Adrenal gland (tissue), 5 donors: ENCODE data around the gene MVD.

Source experiments
- CTCF ChIP-seq, 6 experiments: fragments of 450-650 bp in 4 of 6; fragments of 200-600 bp in 2 of 6; sonication (generic) in 1 of 6; IDR thresholded peaks; 1 replicate in 5 of 6; 2 replicates in 1 of 6; pipeline versions ENCODE4 v1.5.1 to v1.8.0; 2016 to 2021; ENCODE audit warnings: antibody characterized with exemption in 6 of 6, mild to moderate bottlenecking in 2 of 6, moderate library complexity in 1 of 6
- POLR2A ChIP-seq, 2 donors: fragments of 450-650 bp; IDR thresholded peaks; one replicate each; pipeline ENCODE4 v1.6.1; 2017; ENCODE audit warnings: antibody characterized with exemption in 2 of 2, mild to moderate bottlenecking in 2 of 2, moderate library complexity in 1 of 2
- donor health status: DM: no; HTN: no; CAD: no.

GRCh38 chr16:88700322-88700635 lies 37.4 kb upstream of the MVD start:
- no peak for TF ChIP-seq CTCF (IDR thresholded peaks at IDR 0.05)
- TF ChIP-seq POLR2A (IDR thresholded peaks at IDR 0.05): no peak
